Jurkat, Clone E6-1 (cell line): ENCODE data around the gene GOLGA6C.
"Not testable (repeated sequence)": the region's sequence is repeated elsewhere in the genome, so short reads cannot be mapped to it uniquely, and the experiment has no call there.

Experiments used
- DNase-seq: peaks from one replicate; pipeline ENCODE4 v3.0.0-alpha.2; 2011; ENCODE audit warnings: low read depth, low spot score
- H3K4me3 ChIP-seq: 2 replicates; pipeline ENCODE4 v1.5.1; 2011; ENCODE audit warnings: mild to moderate bottlenecking, low read length, control low read depth, moderate library complexity

Gene GOLGA6C

GRCh38 chr15:75306188-75306587 lies 48.1 kb downstream of the GOLGA6C start:
- DNase-seq: no peak
- no peak overlapping the region for H3K4me3 ChIP-seq

GRCh38 chr15:75307778-75308390 lies 49.8 kb downstream of the GOLGA6C start:
- DNase-seq: no peak
- H3K4me3 ChIP-seq: no peak overlapping the region

- DNase-seq: no peak
- no peak overlapping the region for H3K4me3 ChIP-seq
Observed at GRCh38 chr15:75309711-75310110, 51.6 kb downstream of the GOLGA6C start.

- DNase-seq, H3K4me3 ChIP-seq: not testable (repeated sequence)
Observed at GRCh38 chr15:75312548-75312947, 54.4 kb downstream of the GOLGA6C start.

GRCh38 chr15:75313116-75313845 lies 55.1 kb downstream of the GOLGA6C start:
- DNase-seq: no peak
- no peak overlapping the region for H3K4me3 ChIP-seq

- DNase-seq: no peak
- no peak overlapping the region for H3K4me3 ChIP-seq
Observed at GRCh38 chr15:75314552-75315290, 56.6 kb downstream of the GOLGA6C start.

GRCh38 chr15:75319231-75319897 lies 61.2 kb downstream of the GOLGA6C start:
- not testable (repeated sequence) for H3K4me3 ChIP-seq, DNase-seq
